Mucosa of gallbladder (tissue), 1 donor: Measurements from ENCODE around the gene MYO7B. TPM values are rescaled to one million over a fixed set of nuclear protein-coding genes. Genes with fewer than 3 reads are reported as not detected.

Experiments
- DNase-seq: peaks from one replicate; pipeline ENCODE4 v3.0.0-alpha.2; 2020; ENCODE audit warnings: low spot score
- total RNA-seq: library from RNA; stranded (reverse); gene quantifications from one replicate; pipeline ENCODE4 v1.2.1, GENCODE V29; 2021
- donor health status: DM: no; HTN: no; CAD: no.

The MYO7B gene
- total RNA-seq, 1 donor from 2014 or later, result 125 TPM

GRCh38 chr2:127637725-127638252 lies 102.3 kb downstream of the MYO7B start:
- DNase-seq, result no peak

- no peak for DNase-seq
These were observed 103.1 kb downstream of the MYO7B start for GRCh38 chr2:127638361-127639110.

GRCh38 chr2:127639111-127639474 lies 103.6 kb downstream of the MYO7B start:
- DNase-seq, result no peak

- no peak for DNase-seq
These were observed 104.9 kb downstream of the MYO7B start for GRCh38 chr2:127640082-127641072.

- DNase-seq, result no peak
These were observed 105.7 kb downstream of the MYO7B start for GRCh38 chr2:127641133-127641532.

- no peak for DNase-seq
These were observed 106.5 kb downstream of the MYO7B start for GRCh38 chr2:127641846-127642507.

GRCh38 chr2:127642706-127643438 lies 107.4 kb downstream of the MYO7B start:
- no peak for DNase-seq

- no peak for DNase-seq
These were observed 108.1 kb downstream of the MYO7B start for GRCh38 chr2:127643439-127644065.

GRCh38 chr2:127644066-127645025 lies 108.9 kb downstream of the MYO7B start:
- no peak for DNase-seq

- no peak for DNase-seq
These were observed 109.5 kb downstream of the MYO7B start for GRCh38 chr2:127645026-127645394.

- DNase-seq, result no peak
These were observed 110.2 kb downstream of the MYO7B start, which contains the start of gene GPR17 for GRCh38 chr2:127645395-127646291. Gene GPR17, plus strand, starts transcription at chr2:127646153. Its CDS starts 4,583 bp downstream, at chr2:127650736.

- DNase-seq, result no peak
These were observed 111.2 kb downstream of the MYO7B start for GRCh38 chr2:127646487-127647241.

- no peak for DNase-seq
These were observed 112.0 kb downstream of the MYO7B start for GRCh38 chr2:127647242-127648190.

- no peak for DNase-seq
These were observed 112.8 kb downstream of the MYO7B start for GRCh38 chr2:127648321-127648720.

GRCh38 chr2:127649100-127649611 lies 113.7 kb downstream of the MYO7B start:
- no peak for DNase-seq

GRCh38 chr2:127649684-127650040 lies 114.2 kb downstream of the MYO7B start:
- DNase-seq, result peak; percentile 83
